ENCODE results near the gene CGRRF1.

Gene CGRRF1, protein sequence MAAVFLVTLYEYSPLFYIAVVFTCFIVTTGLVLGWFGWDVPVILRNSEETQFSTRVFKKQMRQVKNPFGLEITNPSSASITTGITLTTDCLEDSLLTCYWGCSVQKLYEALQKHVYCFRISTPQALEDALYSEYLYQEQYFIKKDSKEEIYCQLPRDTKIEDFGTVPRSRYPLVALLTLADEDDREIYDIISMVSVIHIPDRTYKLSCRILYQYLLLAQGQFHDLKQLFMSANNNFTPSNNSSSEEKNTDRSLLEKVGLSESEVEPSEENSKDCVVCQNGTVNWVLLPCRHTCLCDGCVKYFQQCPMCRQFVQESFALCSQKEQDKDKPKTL

DNA sequence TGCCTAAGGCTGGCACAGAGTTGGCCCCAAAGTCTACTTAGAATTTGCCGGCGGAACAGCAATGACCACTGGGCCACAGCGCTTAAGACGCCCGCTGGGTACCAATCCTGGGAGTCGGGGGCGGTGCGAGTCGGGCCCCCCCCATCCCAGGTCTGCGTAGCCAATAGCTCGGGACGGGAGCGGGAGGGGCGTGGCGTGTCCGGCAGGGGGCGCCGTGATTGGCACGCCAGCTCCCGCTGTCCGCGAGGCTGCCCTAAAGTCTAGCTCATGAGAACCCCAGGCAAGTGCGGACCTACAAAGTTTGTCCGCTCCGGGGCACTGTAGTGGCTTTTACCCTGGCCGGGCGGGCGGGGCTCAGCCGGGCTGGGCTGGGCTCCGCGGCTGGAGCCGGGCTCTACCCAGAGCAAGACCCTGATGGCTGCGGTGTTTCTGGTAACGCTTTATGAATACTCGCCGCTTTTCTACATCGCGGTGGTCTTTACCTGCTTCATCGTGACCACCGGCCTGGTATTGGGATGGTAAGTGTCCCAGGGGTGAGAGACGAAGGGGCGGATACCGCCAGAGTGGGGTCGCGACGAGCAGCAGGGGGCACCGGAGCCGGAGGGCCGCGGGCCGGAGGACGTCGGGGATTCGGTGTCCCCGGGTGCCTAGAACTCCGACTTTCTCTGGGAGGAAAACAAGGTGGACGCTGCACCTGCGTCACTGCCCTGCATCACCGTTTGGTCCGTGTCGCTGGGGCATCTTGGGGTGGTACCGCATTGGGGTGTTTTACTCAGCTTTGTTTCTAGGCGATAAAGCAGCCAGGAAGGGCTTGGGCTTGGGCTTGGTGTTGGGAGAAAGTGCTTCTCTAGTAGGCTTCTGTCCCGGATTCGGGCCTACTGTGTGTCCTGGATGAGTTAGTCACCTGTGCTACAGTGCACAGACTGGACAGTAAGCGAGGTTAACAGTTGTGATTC lies at the start of gene CGRRF1:
Gene CGRRF1, plus strand, starts transcription at position 361 of the 956 bp plus-strand sequence. Its CDS starts 54 bp downstream, at position 415.
- peak; percentile 79 for DNase-seq

DNA sequence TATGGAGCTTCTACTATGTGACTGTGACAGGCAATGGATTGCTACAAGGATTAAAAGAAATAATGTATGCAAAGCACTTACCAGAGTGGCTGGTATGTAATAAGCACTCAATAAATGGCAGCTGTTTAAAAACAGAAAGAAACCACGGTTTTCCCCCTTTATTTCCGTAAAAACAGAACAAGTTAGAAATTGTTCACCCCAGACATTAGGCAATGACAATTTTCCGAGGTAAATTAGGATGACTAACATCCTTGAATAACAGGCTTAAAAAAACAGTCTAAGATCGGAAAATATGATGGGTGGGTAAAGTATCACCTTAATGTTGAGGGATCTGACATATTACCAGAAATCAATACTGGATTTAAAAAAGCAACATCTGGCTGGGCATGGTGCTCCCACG lies 47.7 kb upstream of the CGRRF1 start:
- no peak for DNase-seq

DNA sequence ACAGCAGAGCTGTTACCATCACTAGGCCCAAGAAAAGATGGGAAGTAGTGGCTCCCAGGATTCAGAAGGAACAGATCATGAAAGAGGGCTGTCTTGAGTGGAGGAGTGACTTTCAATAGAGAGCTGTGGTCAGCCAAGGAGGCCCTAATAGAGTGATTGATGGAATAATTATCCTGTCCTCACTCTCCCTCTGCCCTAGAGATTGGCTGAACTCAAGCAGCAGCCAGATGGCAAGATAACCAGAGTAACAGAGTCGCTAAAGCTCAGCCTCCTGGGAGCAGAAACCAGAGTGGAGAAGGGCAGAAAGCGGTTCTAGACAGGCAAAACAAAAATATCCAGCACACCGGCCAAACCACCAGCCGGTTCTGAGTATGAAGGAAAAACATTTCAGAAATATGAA lies 44.1 kb upstream of the CGRRF1 start:
- DNase-seq = no peak

DNA sequence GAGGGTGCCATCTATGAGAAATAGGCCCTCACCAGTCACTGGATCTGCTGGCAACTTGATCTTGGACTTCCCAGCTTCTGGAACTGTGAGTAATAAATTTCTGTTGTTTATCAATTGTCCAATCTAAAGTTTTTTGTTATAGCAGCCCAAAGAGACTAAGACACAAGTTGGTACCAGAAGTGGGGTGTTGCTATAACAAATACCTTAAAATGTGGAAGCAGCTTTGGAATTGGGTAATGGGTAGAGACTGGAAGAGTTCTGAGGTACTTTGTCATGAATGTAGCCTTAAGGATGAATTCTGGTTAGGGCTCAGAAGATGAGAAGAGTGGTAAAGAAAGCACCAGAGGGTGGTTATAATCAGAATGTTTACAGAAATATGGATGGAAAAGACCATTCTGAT lies 42.4 kb upstream of the CGRRF1 start:
- no peak for DNase-seq

DNA sequence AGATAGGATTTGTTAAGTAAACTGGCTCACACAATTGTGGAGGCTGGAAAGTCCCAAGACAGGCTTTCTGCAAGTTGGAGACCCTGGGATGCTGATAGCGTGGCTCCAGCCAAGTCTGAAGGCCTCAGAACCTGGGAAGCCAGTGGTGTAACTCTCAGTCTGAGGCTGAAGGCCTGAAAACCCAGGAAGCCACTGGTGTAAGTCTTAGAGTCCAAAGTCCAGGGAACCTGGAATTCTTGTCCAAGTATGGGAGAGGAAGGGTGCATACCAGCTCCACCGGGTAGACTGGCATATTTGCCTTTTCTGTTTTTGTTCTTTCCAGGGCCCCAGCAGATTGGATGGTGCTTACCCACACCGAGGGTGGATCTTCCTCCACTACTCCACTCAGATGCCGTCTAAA lies 39.0 kb upstream of the CGRRF1 start:
- DNase-seq = no peak

DNA sequence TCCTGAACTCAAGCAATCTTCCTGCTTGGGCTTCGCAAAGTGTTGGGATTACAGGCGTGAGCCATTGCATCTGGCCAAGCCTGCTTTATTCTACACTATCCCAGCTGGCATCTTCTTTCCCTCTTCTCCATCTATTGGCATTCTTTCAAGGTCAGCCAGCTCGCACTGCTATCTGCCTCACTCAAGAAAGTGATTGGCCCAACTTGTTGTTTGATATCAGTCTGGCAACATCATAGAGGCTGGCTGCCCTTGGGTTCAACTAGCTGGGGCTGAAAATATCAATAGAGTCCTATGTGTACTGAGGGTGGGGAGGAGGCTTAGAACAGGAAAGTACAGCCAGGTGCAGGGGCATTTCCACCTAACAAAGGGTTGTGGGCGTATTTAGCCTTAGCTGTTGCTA lies 38.1 kb upstream of the CGRRF1 start:
- no peak for DNase-seq

DNA sequence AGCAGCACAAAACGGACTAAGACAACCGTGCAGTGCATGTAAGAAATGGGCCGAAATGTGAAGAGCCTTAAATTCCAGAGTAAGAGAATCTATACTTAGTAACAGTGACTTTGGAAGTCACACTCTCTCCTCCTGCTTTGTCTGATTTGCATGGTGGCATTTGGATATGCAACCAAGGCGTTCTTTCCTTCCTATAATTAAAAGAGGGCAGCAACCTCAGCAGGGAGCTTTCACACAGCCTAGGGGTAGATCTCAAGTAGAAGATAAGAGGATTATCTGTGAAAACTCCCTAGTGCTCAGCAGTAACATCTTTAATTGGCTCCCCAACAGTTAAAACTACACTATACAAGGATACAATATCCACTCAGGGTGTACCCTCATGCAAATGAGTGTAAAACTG lies 37.4 kb upstream of the CGRRF1 start:
- no peak for DNase-seq

DNA sequence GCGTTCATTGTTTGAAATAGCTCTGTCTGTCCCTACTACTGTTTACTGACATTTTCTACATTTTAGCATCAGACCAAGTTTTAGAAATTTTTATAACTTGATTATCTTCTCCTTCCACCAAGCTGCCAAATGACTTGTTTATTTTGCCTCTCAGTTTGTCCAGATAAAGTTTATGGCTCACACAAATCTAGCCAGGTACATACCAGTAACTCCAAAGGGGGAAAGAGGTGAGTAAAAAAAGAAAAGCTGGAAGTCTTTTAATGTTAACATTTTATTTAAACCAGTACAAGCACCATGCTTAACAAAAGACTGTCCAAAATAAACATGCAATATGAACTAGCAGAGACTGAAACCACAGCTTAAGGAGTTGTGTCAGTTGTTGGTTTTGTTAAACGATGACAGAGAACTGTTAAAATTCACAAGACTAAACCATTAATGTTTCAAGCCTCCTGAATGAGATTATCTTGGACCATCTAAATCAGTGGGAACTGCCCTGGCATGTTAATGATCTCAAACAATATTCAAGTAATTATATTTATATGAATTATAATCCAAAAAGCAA lies 35.4 kb upstream of the CGRRF1 start:
- no peak for DNase-seq

DNA sequence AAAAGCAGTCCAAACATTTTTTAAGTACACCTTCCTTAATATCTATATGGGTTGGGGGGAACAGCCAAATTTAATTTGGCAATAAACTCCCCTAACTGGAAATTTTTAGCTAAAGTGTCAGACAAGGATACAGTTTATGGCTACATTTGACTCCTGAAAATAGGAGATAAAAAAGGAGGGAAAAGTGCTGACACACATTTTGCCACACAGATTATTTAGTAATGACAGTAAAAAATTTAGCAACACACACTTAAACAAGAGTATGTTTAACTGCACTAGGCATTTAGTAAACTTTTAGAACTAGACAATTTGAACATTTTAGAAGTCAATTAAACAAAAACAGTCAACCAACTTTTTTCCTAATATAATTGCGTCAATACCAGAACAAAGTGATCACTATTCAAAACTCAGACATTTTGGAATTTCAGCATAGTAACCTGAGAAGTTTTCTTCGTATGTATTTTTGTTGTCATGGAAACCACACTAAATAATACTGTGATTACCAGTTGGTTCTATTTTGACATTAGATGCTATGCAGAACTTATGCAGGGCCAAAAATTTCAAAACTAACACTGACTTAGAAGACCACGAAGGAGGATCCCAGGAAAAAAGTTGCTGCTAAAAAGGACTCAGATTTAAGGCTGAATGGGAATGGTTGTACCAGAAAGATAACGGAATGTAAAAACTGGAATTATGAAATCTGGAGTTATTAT lies 34.4 kb upstream of the CGRRF1 start:
- no peak for DNase-seq

DNA sequence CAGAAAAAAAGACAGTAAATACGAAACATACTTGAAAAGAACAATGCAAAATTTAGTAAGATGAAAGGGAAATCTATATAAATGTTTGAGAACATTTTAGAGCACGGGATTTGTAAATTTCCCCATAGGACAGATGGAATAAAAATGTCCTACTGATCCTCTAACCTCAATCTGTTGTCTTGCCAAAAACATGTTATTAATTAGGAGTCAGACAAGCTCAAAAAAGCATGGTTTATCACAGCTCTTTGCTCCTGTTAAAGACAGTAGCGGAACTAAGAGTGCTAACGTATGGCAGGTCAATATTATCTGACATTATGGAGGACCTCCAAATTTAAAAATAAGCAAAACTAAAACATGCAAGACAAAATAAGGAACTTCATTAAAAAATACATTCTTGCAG lies 33.8 kb upstream of the CGRRF1 start:
- DNase-seq = no peak

DNA sequence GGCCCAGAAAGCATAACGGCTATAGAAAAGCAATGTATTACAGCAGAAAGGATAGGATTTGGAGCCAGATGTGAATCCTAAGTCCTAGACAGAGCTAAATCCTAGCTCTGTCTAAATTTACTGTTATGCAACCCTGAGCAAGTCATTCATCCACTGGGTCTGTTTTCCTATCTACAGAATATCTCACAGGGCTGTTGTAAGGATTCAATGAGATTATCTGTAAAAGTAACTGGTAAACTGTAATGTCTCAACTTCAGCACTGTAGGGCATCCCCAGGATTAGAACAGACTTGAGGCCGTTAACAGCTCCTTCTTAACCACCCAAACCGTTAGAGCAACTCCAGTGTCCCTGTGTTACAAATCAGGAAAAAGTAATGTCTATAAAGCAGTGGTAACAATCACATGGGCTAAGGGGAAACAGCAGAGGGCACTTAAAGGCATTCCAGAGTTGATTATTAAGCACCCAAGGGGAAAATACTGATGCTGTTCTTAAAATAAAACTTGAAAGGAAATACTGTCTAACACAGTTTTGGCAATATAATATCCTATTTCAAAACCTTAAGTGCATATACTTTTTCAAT lies 31.0 kb upstream of the CGRRF1 start:
- DNase-seq = no peak

DNA sequence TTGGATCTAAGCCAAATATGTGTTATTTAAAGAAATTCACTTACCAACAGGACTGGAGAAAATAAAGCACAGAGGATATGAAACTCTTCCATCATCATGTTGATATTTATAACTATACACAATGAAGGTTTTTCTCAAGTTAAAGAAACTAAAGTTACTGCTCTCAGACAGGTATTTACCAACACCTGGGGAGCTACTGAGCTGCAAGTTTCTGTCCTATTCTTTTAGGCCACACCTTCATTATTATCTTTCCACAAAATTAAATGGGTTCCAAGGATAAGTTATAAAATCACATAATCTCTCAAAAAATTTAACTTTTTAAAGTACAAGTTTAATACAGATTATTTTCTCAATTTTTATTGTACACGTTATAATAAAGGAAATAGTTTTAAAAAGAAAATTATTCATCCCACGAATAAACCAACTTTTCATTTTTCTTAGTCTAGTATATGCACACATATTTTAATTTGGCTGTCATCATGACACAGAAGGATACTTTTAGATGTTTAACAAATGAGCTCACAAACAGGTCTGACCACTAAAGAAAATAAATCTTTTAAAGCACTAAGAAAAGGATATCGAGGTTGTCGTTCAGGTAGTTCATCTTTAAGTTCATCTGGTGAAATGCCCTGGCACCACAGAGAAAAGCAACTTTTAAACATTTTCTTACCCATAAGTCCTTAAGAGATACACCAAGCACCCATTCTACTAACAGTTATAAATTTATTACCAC lies 28.7 kb upstream of the CGRRF1 start:
- DNase-seq = no peak

DNA sequence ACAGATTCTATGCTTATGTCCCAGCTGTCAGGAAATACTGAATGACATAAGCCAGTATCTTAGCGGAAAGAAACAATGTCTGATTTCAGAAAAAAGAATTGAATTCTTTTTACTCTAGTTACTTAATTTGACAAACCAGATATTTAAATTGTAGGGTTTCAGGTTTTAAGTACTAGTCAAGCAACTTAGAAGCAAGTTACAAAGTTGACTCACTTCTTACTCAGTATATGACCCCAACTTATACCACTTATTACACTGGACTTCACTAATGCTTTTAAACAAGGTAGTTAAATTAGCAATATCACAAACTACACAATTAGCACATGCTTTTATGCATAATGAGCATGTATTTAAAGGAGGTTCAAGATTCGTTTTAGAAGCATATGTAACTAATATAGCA lies 28.0 kb upstream of the CGRRF1 start:
- no peak for DNase-seq

DNA sequence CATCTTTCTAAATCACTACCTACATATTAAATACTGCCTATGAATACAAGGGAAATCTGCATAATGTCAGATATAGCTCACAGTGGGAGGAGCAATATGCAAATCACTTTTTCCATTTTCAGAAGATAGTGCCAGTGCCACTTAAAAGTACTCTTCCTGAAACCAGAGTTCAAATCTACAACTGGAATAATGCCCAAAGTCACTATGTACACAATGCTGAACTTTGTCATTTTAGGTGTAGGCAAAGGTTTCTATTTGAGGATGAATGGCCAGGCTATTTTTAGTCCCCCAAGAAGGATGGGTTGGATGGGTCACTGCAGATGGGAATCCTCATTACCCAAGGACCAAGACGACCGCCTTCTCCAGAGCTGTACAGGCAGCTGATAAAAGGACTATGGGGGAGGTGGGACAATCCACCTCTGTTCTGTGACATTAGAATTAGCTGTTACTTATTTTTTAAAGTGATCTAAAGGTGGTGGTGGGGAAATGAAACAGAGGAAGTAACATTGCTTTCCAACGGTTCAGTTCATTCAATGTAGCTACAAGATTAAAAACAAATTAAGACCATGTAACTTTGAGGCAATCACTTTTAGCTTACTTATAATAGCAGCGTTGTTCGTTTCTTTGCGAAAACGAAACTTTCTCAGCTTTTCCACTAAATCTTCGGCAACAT lies 26.5 kb upstream of the CGRRF1 start:
- no peak for DNase-seq

DNA sequence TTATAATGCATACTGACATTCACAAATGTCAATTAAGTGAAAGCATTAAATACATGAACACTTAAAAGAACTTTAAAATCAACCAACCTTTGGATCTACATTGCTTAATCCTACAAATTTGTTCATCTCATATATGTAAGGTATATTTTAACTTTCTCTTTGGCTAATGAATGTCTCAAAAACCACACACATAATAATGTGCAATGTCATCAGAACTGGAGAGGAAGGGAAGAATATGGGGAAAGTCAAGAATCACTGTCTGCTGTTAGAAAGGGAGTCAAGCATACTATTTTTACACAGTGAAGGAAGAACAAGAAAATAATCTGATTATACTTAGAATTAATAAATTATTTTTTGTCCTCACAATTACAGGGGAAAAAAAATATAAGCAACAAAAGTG lies 25.9 kb upstream of the CGRRF1 start:
- no peak for DNase-seq

DNA sequence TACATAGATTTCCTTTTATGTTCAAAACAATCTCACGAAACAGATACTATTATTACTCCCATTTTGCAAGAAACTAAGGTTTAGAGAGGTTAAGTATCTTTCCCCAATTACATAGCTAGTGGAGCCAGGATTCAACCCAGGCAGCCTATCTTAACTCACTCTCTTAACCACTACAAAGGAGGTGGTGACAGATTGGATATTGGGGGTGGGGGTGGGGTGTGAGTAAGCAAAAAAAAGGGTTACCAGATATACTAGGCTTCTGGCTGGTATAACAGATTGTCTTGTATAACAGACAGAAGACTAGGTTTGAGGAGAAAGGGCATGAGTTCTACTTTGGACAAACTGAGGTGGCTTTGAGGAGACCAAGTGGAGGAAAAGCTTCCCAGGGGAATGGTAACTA lies 23.0 kb upstream of the CGRRF1 start:
- no peak for DNase-seq

DNA sequence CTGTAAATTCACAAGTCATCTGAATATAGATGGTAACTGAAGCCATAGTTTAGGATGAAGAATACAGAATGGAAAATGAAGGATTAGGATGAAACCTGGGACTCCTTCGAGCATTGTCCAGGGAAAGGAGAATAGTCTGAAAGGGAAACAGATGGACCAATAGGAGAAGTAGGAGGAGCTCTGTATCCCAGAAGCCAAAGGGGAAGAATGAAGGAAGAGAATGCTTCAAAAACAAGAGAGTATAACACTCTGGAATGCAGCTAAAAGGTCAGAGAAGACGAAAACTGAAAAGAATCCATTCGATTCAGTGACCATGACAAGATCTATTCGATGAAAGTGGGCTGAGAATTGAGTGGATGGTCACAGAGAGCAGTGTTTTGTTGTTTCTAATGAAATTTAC lies 21.9 kb upstream of the CGRRF1 start:
- no peak for DNase-seq

DNA sequence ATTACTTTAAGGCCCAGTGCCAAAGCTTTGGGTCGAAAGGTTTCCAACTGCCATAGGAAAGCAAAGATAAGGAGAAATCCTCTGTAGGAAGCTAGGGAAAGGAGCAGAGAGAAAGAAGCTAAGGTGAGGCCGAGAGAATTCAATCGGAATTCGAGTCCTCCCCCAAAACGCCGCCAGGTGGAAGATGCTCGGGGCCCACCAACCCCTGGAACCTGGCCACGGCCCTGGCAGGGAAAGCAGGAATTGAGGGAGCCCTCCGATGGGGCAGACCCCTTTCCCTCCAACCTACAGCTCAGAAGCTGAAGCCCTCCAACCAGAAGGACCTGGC lies 21.4 kb upstream of the CGRRF1 start:
- no peak for DNase-seq

DNA sequence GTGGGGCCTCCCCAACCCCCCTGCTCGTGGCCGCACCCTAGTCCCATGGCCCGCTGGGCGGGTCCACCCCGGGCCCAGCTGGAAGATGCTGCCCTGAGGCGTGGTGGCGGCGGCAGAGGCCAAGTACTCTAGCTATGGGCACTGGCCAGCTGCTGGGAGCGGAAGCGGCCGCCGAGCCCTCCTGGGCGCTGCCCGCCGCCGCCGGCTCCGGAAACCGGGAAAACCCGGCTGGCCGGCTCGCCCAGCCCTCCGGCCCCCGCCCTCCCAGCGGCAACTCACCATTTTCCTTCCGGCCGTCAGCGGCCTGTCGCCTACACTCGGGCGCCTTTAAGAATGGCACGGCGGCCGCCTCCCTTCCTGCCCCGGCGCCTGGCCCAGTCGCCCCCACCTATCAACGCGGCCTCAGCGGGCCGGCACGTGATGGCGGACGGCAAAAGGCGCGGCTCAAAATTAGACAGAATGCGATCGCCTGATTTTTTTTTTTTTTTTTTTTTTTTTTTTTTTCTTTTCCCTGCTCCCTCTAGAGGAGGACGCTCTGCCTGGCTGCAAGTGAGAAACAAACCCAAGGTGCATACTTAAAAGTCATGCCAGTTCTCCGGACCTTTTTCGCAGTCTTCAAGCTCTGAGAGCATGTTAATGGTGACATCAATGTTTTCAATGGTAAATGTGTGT lies 20.9 kb upstream of the CGRRF1 start, which contains the start of gene GMFB:
Gene GMFB, minus strand, starts transcription at position 335 of the 672 bp plus-strand sequence. Its CDS starts 53 bp downstream, at position 282.
- peak; percentile 31 for DNase-seq

DNA sequence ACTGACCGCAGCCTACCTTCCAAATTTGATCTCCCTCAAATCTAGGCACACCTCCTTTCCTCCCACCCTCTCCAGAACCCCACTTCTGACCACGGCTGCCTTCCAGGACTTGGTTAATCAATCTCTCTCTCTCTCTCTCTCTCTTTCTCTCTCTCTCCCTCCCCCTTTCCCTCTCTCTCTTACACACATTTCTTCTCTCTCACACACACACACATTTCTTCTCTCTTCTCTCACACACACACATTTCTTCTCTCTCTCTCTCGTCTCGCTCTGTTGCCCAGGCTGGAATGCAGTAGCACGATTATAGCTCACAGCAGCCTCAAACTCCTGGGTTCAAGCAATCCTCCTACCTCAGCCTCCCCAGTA lies 20.4 kb upstream of the CGRRF1 start:
- no peak for DNase-seq

Measured in NCI-H1436 treated with DMSO at 0.1 percent for 48 hours (cell line).